Measurements from ENCODE around the gene SLC16A1. TPM values are rescaled to one million over a fixed set of nuclear protein-coding genes. Genes with fewer than 3 reads are reported as not detected.
"Not testable (repeated sequence)": the region's sequence is repeated elsewhere in the genome, so short reads cannot be mapped to it uniquely, and the experiment has no call there.

Gene SLC16A1
- polyA plus RNA-seq, 3 donors = 2.4 to 13.1 (median 10.3) TPM

DNA sequence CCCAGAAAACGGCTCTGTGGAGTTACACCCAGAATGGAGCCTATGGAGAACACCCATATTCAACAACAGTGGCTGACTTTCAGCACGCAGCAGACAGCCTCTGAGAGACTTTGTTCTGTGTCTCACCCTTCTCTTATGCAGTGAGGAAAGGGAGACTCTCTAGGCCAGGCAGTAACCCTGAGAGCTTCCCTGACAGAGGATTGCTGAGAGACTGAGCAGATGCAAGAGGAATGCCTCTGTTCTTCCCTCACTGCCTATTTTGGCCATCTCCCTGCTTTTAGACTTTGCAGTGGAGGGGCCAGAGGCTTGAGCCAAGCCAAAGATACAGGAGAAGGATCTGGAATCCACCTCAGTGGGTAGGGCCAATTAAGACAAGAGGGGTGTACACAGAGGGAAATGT, 41.8 kb upstream of the SLC16A1 start:
- Histone ChIP-seq H3K4me1 (ENCODE audit: control insufficient read depth in 1 of 2, insufficient read depth in 2 of 2, low read length in 2 of 2) (no peaks in the 10 kb centered on the region), H4K20me1 (ENCODE audit: insufficient read depth, low read length) (no peaks in the 10 kb centered on the region), H2AFZ (ENCODE audit: insufficient read depth, low read depth, low read length, poor library complexity, severe bottlenecking) (no peak overlapping the region), H3K9ac (ENCODE audit: insufficient read depth, low read length, poor library complexity, severe bottlenecking) (no peak overlapping the region), H3K27me3 (ENCODE audit: control insufficient read depth in 2 of 2, insufficient read depth in 2 of 2, low read length in 2 of 2) (no peaks in the 10 kb centered on the region), H3K4me3 (replicated peaks in 1 of 3; ENCODE audit: low read depth in 2 of 3, low read length in 3 of 3) (no peak overlapping the region), H3K9me3 (replicated peaks in 1 of 2; ENCODE audit: control insufficient read depth in 1 of 2, insufficient read depth in 1 of 2, low read length in 2 of 2) (no peaks in the 10 kb centered on the region), H3K4me2 (replicated peaks; ENCODE audit: extremely low read depth, low read length, poor library complexity, severe bottlenecking) (no peak overlapping the region), H3K27ac (ENCODE audit: low read depth in 1 of 2, low read length in 2 of 2) (no peak overlapping the region), H3K36me3 (replicated peaks in 1 of 2; ENCODE audit: control insufficient read depth in 1 of 2, insufficient read depth in 2 of 2, low read length in 2 of 2) (no peaks in the 10 kb centered on the region), H3K79me2 (ENCODE audit: insufficient read depth, low read length) (no peaks in the 10 kb centered on the region)
- Mint-ChIP-seq H3K9me3 (peaks cover 0 to 4% (median 0%) of the 10 kb centered on the region in 7 donors), H3K4me3 (no peak overlapping the region), H3K27me3 (ENCODE audit: low read depth in 3 of 3) (peaks cover 0 to 7% (median 0%) of the 10 kb centered on the region in 3 donors), H3K36me3 (peaks cover 10 to 15% of the 10 kb centered on the region in 2 donors), H3K27ac (no peak overlapping the region), H3K4me1 (peaks cover 6% of the 10 kb centered on the region)
- no peak for DNase-seq
- WGBS (ENCODE audit: insufficient coverage) = no CpG with 5 or more reads among the region's 2 CpGs
- TF ChIP-seq, protein P1, sequence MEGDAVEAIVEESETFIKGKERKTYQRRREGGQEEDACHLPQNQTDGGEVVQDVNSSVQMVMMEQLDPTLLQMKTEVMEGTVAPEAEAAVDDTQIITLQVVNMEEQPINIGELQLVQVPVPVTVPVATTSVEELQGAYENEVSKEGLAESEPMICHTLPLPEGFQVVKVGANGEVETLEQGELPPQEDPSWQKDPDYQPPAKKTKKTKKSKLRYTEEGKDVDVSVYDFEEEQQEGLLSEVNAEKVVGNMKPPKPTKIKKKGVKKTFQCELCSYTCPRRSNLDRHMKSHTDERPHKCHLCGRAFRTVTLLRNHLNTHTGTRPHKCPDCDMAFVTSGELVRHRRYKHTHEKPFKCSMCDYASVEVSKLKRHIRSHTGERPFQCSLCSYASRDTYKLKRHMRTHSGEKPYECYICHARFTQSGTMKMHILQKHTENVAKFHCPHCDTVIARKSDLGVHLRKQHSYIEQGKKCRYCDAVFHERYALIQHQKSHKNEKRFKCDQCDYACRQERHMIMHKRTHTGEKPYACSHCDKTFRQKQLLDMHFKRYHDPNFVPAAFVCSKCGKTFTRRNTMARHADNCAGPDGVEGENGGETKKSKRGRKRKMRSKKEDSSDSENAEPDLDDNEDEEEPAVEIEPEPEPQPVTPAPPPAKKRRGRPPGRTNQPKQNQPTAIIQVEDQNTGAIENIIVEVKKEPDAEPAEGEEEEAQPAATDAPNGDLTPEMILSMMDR (IDR thresholded peaks at IDR 0.05) = no peak
- intact Hi-C loops (cut with micrococcal nuclease) = no loop called here

DNA sequence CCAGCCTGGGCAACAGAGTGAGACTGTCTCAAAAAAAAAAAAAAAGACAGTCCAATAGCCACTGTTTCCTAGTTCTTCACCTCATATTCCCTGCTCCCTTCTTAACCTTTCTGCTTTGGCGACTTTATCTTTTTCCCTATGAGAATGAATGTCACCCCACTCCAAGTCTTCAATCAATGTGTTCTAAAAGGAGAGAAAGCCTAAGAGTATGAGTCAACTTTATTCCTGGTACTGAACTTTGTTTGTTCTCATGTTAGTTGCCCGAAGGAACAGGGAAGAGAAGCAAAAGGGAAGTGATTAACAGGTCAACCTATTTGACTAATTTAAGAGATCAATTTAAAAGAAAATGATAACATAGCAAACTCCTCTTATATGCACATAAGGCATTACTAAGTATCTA, 39.9 kb upstream of the SLC16A1 start:
- Histone ChIP-seq H2AFZ (ENCODE audit: insufficient read depth, low read depth, low read length, poor library complexity, severe bottlenecking) (no peak overlapping the region), H3K27ac (ENCODE audit: low read depth in 1 of 2, low read length in 2 of 2) (no peak overlapping the region), H3K4me3 (replicated peaks in 1 of 3; ENCODE audit: low read depth in 2 of 3, low read length in 3 of 3) (no peak overlapping the region), H4K20me1 (ENCODE audit: insufficient read depth, low read length) (no peaks in the 10 kb centered on the region), H3K9ac (ENCODE audit: insufficient read depth, low read length, poor library complexity, severe bottlenecking) (no peak overlapping the region), H3K4me1 (ENCODE audit: control insufficient read depth in 1 of 2, insufficient read depth in 2 of 2, low read length in 2 of 2) (no peaks in the 10 kb centered on the region), H3K36me3 (replicated peaks in 1 of 2; ENCODE audit: control insufficient read depth in 1 of 2, insufficient read depth in 2 of 2, low read length in 2 of 2) (no peaks in the 10 kb centered on the region), H3K79me2 (ENCODE audit: insufficient read depth, low read length) (no peaks in the 10 kb centered on the region), H3K4me2 (replicated peaks; ENCODE audit: extremely low read depth, low read length, poor library complexity, severe bottlenecking) (no peak overlapping the region), H3K9me3 (replicated peaks in 1 of 2; ENCODE audit: control insufficient read depth in 1 of 2, insufficient read depth in 1 of 2, low read length in 2 of 2) (no peaks in the 10 kb centered on the region), H3K27me3 (ENCODE audit: control insufficient read depth in 2 of 2, insufficient read depth in 2 of 2, low read length in 2 of 2) (no peaks in the 10 kb centered on the region)
- peak overlapping the region in 1 of 7 donors; percentile 25 for H3K27ac Mint-ChIP-seq
- H3K4me1 Mint-ChIP-seq = peaks cover 13% of the 10 kb centered on the region
- no CpG with 5 or more reads among the region's 2 CpGs for WGBS (ENCODE audit: insufficient coverage)
- peaks cover 10 to 11% of the 10 kb centered on the region in 2 donors for H3K36me3 Mint-ChIP-seq
- intact Hi-C loops (cut with micrococcal nuclease) = no loop called here
- no peak overlapping the region for H3K4me3 Mint-ChIP-seq
- peaks cover 0 to 7% (median 0%) of the 10 kb centered on the region in 3 donors for H3K27me3 Mint-ChIP-seq (ENCODE audit: low read depth in 3 of 3)
- H3K9me3 Mint-ChIP-seq = peaks cover 0 to 4% (median 0%) of the 10 kb centered on the region in 7 donors
- TF ChIP-seq, protein P1 (IDR thresholded peaks at IDR 0.05) = no peak
- no peak for DNase-seq

DNA sequence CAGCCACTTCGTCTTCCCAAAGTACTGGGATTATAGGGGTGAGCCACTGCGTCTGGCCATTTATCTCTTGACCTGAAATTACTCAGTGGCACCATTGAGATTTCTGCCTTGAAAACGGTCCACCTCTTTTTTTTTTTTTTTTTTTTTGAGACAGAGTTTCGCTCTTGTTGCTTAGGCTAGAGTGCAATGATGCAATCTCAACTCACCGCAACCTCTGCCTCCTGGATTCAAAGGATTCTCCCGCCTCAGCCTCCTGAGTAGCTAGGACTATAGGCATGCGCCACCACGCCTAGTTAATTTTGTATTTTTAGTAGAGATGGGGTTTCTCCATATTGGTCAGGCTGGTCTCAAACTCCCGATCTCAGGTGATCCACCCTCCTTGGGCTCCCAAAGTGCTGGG, 39.0 kb upstream of the SLC16A1 start:
- H2AFZ ChIP-seq (ENCODE audit: insufficient read depth, low read depth, low read length, poor library complexity, severe bottlenecking); H3K27me3 ChIP-seq (ENCODE audit: control insufficient read depth in 2 of 2, insufficient read depth in 2 of 2, low read length in 2 of 2); intact Hi-C loops (cut with micrococcal nuclease); H3K36me3 Mint-ChIP-seq; H3K4me1 ChIP-seq (ENCODE audit: control insufficient read depth in 1 of 2, insufficient read depth in 2 of 2, low read length in 2 of 2); H4K20me1 ChIP-seq (ENCODE audit: insufficient read depth, low read length); H3K27ac ChIP-seq (ENCODE audit: low read depth in 1 of 2, low read length in 2 of 2); H3K79me2 ChIP-seq (ENCODE audit: insufficient read depth, low read length); H3K4me2 ChIP-seq (replicated peaks; ENCODE audit: extremely low read depth, low read length, poor library complexity, severe bottlenecking); DNase-seq; H3K4me3 ChIP-seq (replicated peaks in 1 of 3; ENCODE audit: low read depth in 2 of 3, low read length in 3 of 3); H3K9me3 ChIP-seq (replicated peaks in 1 of 2; ENCODE audit: control insufficient read depth in 1 of 2, insufficient read depth in 1 of 2, low read length in 2 of 2); H3K36me3 ChIP-seq (replicated peaks in 1 of 2; ENCODE audit: control insufficient read depth in 1 of 2, insufficient read depth in 2 of 2, low read length in 2 of 2); H3K27me3 Mint-ChIP-seq (ENCODE audit: low read depth in 3 of 3); H3K9me3 Mint-ChIP-seq; H3K9ac ChIP-seq (ENCODE audit: insufficient read depth, low read length, poor library complexity, severe bottlenecking); H3K4me3 Mint-ChIP-seq: not testable (repeated sequence)
- peaks cover 13% of the 10 kb centered on the region for H3K4me1 Mint-ChIP-seq
- 96% methylated on average over 4 of the region's 9 CpGs for WGBS (ENCODE audit: insufficient coverage)
- H3K27ac Mint-ChIP-seq = peak overlapping the region in 1 of 7 donors; percentile 19
